ENCODE measurements around the gene NME1. TPM values are rescaled to one million over a fixed set of nuclear protein-coding genes. Genes with fewer than 3 reads are reported as not detected.
A peak's percentile ranks its signal among the peaks of the same experiment; 100 is the strongest.
"Not testable (repeated sequence)": the region's sequence is repeated elsewhere in the genome, so short reads cannot be mapped to it uniquely, and the experiment has no call there.

Gene NME1
- total and polyA plus RNA-seq, 9 of the 15 experiments (the other 6 are each of a cell fraction or from before 2014, with no cell fraction given): 449 to 1,588 (median 604) TPM

GRCh38 chr17:51112303-51113222 is 40.8 kb upstream of the NME1 start:
- H3K36me3 ChIP-seq (ENCODE audit: control insufficient read depth, insufficient read depth, low read length): peaks cover 14% of the 10 kb centered on the region; the same call in 1 of the 3 replicates

More at GRCh38 chr17:51112303-51113222, 40.8 kb upstream of the NME1 start:
- CTCF ChIA-PET (ENCODE audit: low intra/inter-chr PET ratio); H3K4me1 ChIP-seq (replicated peaks in 1 of 2; ENCODE audit: control insufficient read depth in 2 of 2, insufficient read depth in 2 of 2, low read length in 2 of 2); H3K9ac ChIP-seq (ENCODE audit: insufficient read depth in 1 of 2, low read depth in 2 of 2, low read length in 2 of 2); DNase-seq (ENCODE audit: extremely low read depth in 1 of 4, low spot score in 3 of 4); H3K4me2 ChIP-seq (ENCODE audit: insufficient read depth, low read length); BruUV-seq (replicated peaks); H3K9me1 ChIP-seq (ENCODE audit: control insufficient read depth, insufficient read depth, low read length); H3K27me3 ChIP-seq (ENCODE audit: control insufficient read depth in 2 of 2, insufficient read depth in 2 of 2, low read length in 2 of 2); in situ Hi-C loops (cut with MboI); FAIRE-seq; intact Hi-C loops (cut with micrococcal nuclease); H2AFZ ChIP-seq (ENCODE audit: low read depth, low read length); ATAC-seq; H3K9me3 ChIP-seq (replicated peaks; ENCODE audit: control insufficient read depth, insufficient read depth, low read depth, low read length); H4K20me1 ChIP-seq (replicated peaks; ENCODE audit: control insufficient read depth, insufficient read depth, low read length); H3K4me3 ChIP-seq; H3K27ac ChIP-seq (ENCODE audit: extremely low read depth, low read depth, low read length): not testable (repeated sequence)
- POLR2A ChIA-PET: interaction anchor here (0.6 kb wide), 1 partner anchor 10 kb away, joined by 3 read pairs; no protein-coding TSS in a partner anchor
- 94% methylated on average over 6 of the region's 16 CpGs for WGBS (ENCODE audit: insufficient coverage, low coverage, missing lambda C conversion rate)
- TF ChIP-seq, protein P1, sequence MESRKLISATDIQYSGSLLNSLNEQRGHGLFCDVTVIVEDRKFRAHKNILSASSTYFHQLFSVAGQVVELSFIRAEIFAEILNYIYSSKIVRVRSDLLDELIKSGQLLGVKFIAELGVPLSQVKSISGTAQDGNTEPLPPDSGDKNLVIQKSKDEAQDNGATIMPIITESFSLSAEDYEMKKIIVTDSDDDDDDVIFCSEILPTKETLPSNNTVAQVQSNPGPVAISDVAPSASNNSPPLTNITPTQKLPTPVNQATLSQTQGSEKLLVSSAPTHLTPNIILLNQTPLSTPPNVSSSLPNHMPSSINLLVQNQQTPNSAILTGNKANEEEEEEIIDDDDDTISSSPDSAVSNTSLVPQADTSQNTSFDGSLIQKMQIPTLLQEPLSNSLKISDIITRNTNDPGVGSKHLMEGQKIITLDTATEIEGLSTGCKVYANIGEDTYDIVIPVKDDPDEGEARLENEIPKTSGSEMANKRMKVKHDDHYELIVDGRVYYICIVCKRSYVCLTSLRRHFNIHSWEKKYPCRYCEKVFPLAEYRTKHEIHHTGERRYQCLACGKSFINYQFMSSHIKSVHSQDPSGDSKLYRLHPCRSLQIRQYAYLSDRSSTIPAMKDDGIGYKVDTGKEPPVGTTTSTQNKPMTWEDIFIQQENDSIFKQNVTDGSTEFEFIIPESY (CRISPR knock-in tag; IDR thresholded peaks at IDR 0.05): peak; percentile 58; the same call in 1 of the 2 replicates
- TF ChIP-seq CEBPB (tag; IDR thresholded peaks at IDR 0.05) (peak; percentile 71), SPI1 (IDR thresholded peaks at IDR 0.05; ENCODE audit: borderline replicate concordance, low read depth, low read length) (0 out of 2 replicates have a peak, but pooled peaks have one; percentile 22), CEBPG (CRISPR knock-in tag; IDR thresholded peaks at IDR 0.05) (peak; percentile 41; the same call in 1 of the 2 replicates), CEBPG (tag; conservative IDR thresholded peaks at IDR 0.05 in 1 of 2, IDR thresholded peaks at IDR 0.05 in 1 of 2) (peak in 1 of 2 experiments; percentile 32; a peak in 1 of 4 replicates)
- H3K79me2 ChIP-seq (ENCODE audit: control insufficient read depth, insufficient read depth, low read length): peaks cover 95% of the 10 kb centered on the region

Data from K562 (cell line).